PC-3 (cell line): Measurements from ENCODE around the gene PDLIM5. TPM values are rescaled to one million over a fixed set of nuclear protein-coding genes. Genes with fewer than 3 reads are reported as not detected.

Experiments
- ATAC-seq: fragments of 200-7000 bp; cut with Tn5 transposase; 2 replicates; pipeline ENCODE4 v1.9.1; 2020; ENCODE audit warnings: mild to moderate bottlenecking, moderate library complexity
- BruUV-seq: library from RNA; stranded (reverse); fragments of 400-500 nt; replicated peaks from 2 replicates; lab custom pipeline; 2021; lab: Mats Ljungman, UMichigan
- CTCF ChIA-PET: fragments of 300-600 bp; sonication (Branson Sonifier 250); formaldehyde crosslinking; loops from one replicate; lab custom pipeline; 2022; ENCODE audit warnings: antibody characterized with exemption; lab: Charles Lee
- POLR2A ChIA-PET: fragments of 300-600 bp; sonication (Branson Sonifier 250); formaldehyde crosslinking; loops from one replicate; lab custom pipeline; 2022; ENCODE audit warnings: antibody characterized with exemption; ENCODE audit not compliant: unreplicated experiment; lab: Charles Lee
- DNase-seq: peaks from one replicate; pipeline ENCODE4 v3.0.0-alpha.2; 2015
- H2AFZ ChIP-seq: fragments of 300-600 bp; sonication (generic); 2 replicates; pipeline ENCODE4 v1.6.0; 2016; ENCODE audit warnings: antibody characterized with exemption, low read length
- H3F3A ChIP-seq: fragments of 300-600 bp; sonication (generic); one replicate; pipeline ENCODE4 v1.6.0; 2017; ENCODE audit warnings: antibody characterized with exemption, low read length, control low read depth, mild to moderate bottlenecking; ENCODE audit not compliant: unreplicated experiment
- H3K27ac ChIP-seq: fragments of 300-600 bp; sonication (generic); 2 replicates; pipeline ENCODE4 v1.5.1; 2016; ENCODE audit warnings: mild to moderate bottlenecking, low read length
- H3K27me3 ChIP-seq: fragments of 300-600 bp; sonication (generic); 2 replicates; pipeline ENCODE4 v1.6.1; 2016; ENCODE audit warnings: low read length, mixed read lengths
- H3K36me3 ChIP-seq: fragments of 300-600 bp; sonication (generic); 2 replicates; pipeline ENCODE4 v1.6.1; 2016; ENCODE audit warnings: low read depth, mixed run types, low read length, mixed read lengths
- H3K4me1 ChIP-seq: fragments of 300-600 bp; sonication (generic); 2 replicates; pipeline ENCODE4 v1.5.1; 2016; ENCODE audit warnings: low read length; ENCODE audit not compliant: insufficient read depth
- H3K4me2 ChIP-seq: fragments of 300-600 bp; sonication (generic); 2 replicates; pipeline ENCODE4 v1.6.0; 2016; ENCODE audit warnings: low read length
- H3K4me3 ChIP-seq: fragments of 300-600 bp; sonication (generic); 2 replicates; pipeline ENCODE4 v1.5.1; 2016; ENCODE audit warnings: mild to moderate bottlenecking, low read length, mixed read lengths
- H3K79me2 ChIP-seq: fragments of 300-600 bp; sonication (generic); 2 replicates; pipeline ENCODE4 v1.6.1; 2017; ENCODE audit warnings: low read length, mixed read lengths
- H3K9ac ChIP-seq: fragments of 300-600 bp; sonication (generic); 2 replicates; pipeline ENCODE4 v1.6.0; 2016; ENCODE audit warnings: mild to moderate bottlenecking, low read length
- H3K9me2 ChIP-seq: fragments of 300-600 bp; sonication (generic); replicated peaks from 2 replicates; pipeline ENCODE4 v1.6.1; 2016; ENCODE audit warnings: mixed run types, low read length, mixed read lengths
- H3K9me3 ChIP-seq: fragments of 300-600 bp; sonication (generic); 2 replicates; pipeline ENCODE4 v1.6.1; 2016; ENCODE audit warnings: low read length, mixed read lengths
- H4K20me1 ChIP-seq: fragments of 300-600 bp; sonication (generic); 2 replicates; pipeline ENCODE4 v1.6.1; 2016; ENCODE audit warnings: low read length, mixed read lengths
- EZH2 ChIP-seq: fragments of 300-600 bp; sonication (generic); IDR thresholded peaks from one replicate; pipeline ENCODE4 v1.6.1; 2017; ENCODE audit warnings: antibody characterized with exemption, mild to moderate bottlenecking, low read length; ENCODE audit not compliant: unreplicated experiment
- EZH2phosphoT487 ChIP-seq: fragments of 300-600 bp; sonication (generic); IDR thresholded peaks from 2 replicates; pipeline ENCODE4 v1.6.1; 2018; ENCODE audit warnings: mild to moderate bottlenecking, antibody characterized with exemption, low read length, borderline replicate concordance
- intact Hi-C: fragments of 100-400 bp; cut with micrococcal nuclease; formaldehyde crosslinking; loops from 2 replicates; pipeline ENCODE4 v1.9.0; 2023
- total RNA-seq: library from RNA; depleted of rRNA; stranded (reverse); fragments of >200 nt; gene quantifications from 2 replicates; pipeline ENCODE4 v1.2.3, GENCODE V29; 2014
- TF ChIP-seq, protein P1 (sequence below): fragments of 300-600 bp; sonication (generic); conservative IDR thresholded peaks from 2 replicates; pipeline ENCODE4 v1.5.1; 2017; ENCODE audit warnings: antibody characterized with exemption, low read depth, mild to moderate bottlenecking, low read length

The PDLIM5 gene
- total RNA-seq, 1 experiment from 2014 or later: 57.8 TPM

DNA sequence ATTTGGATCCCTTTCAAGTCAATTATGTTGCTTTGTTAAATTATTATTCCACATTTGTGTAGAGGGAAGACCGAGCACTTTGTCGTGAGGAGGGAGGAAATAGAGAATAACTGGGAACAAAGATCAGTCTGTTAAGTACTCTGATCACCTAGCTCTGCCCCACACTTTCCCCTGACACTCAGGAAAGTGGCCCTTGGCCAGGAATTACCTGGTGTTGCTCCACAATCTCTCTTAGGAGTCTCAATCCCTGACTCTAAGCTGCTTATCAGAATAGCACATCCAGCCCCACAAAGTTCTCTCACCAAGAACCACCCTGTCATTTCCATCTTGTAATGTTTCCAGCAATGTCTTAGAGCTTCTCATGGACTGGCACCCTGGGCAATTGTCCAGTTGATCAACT is 222.2 kb downstream of the PDLIM5 start:
- Histone ChIP-seq H2AFZ (no peak overlapping the region), H3K4me3 (no peak overlapping the region), H3K27me3 (no peaks in the 10 kb centered on the region), H4K20me1 (no peaks in the 10 kb centered on the region), H3K9me2 (no peaks in the 10 kb centered on the region), H3K27ac (no peak overlapping the region), H3K9me3 (no peaks in the 10 kb centered on the region), H3K9ac (no peak overlapping the region), H3K79me2 (no peaks in the 10 kb centered on the region), H3F3A (no peaks in the 10 kb centered on the region), H3K4me2 (no peak overlapping the region), H3K36me3 (no peaks in the 10 kb centered on the region), H3K4me1 (peaks cover 16% of the 10 kb centered on the region)
- CTCF ChIA-PET: no interaction called here
- POLR2A ChIA-PET: no interaction called here
- intact Hi-C loops: no loop called here
- TF ChIP-seq EZH2phosphoT487: no peak
- TF ChIP-seq EZH2: no peak
- TF ChIP-seq, protein P1, sequence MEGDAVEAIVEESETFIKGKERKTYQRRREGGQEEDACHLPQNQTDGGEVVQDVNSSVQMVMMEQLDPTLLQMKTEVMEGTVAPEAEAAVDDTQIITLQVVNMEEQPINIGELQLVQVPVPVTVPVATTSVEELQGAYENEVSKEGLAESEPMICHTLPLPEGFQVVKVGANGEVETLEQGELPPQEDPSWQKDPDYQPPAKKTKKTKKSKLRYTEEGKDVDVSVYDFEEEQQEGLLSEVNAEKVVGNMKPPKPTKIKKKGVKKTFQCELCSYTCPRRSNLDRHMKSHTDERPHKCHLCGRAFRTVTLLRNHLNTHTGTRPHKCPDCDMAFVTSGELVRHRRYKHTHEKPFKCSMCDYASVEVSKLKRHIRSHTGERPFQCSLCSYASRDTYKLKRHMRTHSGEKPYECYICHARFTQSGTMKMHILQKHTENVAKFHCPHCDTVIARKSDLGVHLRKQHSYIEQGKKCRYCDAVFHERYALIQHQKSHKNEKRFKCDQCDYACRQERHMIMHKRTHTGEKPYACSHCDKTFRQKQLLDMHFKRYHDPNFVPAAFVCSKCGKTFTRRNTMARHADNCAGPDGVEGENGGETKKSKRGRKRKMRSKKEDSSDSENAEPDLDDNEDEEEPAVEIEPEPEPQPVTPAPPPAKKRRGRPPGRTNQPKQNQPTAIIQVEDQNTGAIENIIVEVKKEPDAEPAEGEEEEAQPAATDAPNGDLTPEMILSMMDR: no peak
- DNase-seq (no peak), ATAC-seq (no peak)
- BruUV-seq: no TSS peak

DNA sequence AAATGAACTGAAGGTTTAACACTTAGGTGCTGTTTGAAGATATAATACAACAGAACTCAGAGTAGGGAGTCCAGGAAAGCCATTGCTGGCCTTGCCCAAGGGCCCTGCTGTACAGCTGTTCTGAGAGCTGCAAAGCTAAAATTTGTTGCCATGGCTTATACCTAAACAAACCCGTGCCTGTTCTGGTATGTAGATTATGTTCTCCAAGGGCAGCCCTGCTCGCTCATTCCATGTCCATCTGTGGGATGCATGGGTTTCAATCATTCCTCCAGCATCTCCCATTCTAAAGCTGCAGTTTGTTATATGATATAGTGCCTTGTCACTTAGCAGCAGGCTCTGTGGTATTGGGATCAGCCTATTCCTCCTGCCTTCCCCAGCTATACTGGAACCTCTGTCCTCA is 225.2 kb downstream of the PDLIM5 start:
- DNase-seq (no peak), ATAC-seq (no peak)
- Histone ChIP-seq H3K79me2 (no peaks in the 10 kb centered on the region), H3K4me2 (no peak overlapping the region), H3K27me3 (no peaks in the 10 kb centered on the region), H3K36me3 (no peaks in the 10 kb centered on the region), H4K20me1 (no peaks in the 10 kb centered on the region), H3F3A (no peaks in the 10 kb centered on the region), H3K4me3 (no peak overlapping the region), H3K4me1 (0 out of 2 replicates have a peak, but pooled peaks cover 5% of the 10 kb centered on the region), H2AFZ (no peak overlapping the region), H3K9me3 (no peaks in the 10 kb centered on the region), H3K9me2 (no peaks in the 10 kb centered on the region), H3K9ac (no peak overlapping the region), H3K27ac (no peak overlapping the region)
- ChIA-PET POLR2A (no interaction called here), CTCF (no interaction called here)
- intact Hi-C loops: no loop called here
- TF ChIP-seq EZH2phosphoT487 (no peak), EZH2 (no peak)
- TF ChIP-seq, protein P1: no peak
- BruUV-seq: no TSS peak

DNA sequence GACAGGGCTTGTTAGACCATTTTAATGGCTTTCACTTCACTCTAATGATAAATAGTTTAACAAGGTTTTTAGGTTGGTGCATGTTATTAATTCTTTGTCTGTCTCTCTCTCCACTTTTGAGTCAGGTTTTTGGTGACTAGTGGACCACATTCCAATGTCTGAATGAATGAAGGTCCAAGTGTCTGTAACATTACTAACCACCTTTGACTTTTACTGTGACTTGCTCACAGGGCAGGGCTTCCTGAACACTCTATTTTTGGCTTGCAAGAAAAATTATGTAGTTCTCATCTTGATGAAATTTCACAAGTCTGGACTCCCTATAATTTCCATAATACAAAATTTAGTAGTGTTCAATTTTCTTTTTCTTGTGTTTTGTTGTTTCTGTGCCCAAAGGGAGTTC is 227.2 kb downstream of the PDLIM5 start:
- 0 out of 2 replicates have a peak, but pooled peaks cover 5% of the 10 kb centered on the region for H3K4me1 ChIP-seq
- no peak overlapping the region for H3K9ac ChIP-seq
- H2AFZ ChIP-seq: no peak overlapping the region
- H3K9me2 ChIP-seq: no peaks in the 10 kb centered on the region
- no peaks in the 10 kb centered on the region for H3F3A ChIP-seq
- DNase-seq (peak; percentile 46), ATAC-seq (peak; percentile 48)
- ChIA-PET POLR2A (no interaction called here), CTCF (no interaction called here)
- no peaks in the 10 kb centered on the region for H3K36me3 ChIP-seq
- intact Hi-C loops: no loop called here
- H3K27ac ChIP-seq: 0 out of 2 replicates have a peak overlapping the region, but pooled peaks have one; percentile 2
- TF ChIP-seq EZH2: no peak
- TF ChIP-seq EZH2phosphoT487: no peak
- TF ChIP-seq, protein P1: no peak
- BruUV-seq: no TSS peak
- H3K79me2 ChIP-seq: no peaks in the 10 kb centered on the region
- no peak overlapping the region for H3K4me3 ChIP-seq
- H3K27me3 ChIP-seq: no peaks in the 10 kb centered on the region
- no peaks in the 10 kb centered on the region for H4K20me1 ChIP-seq
- H3K4me2 ChIP-seq: no peak overlapping the region
- no peaks in the 10 kb centered on the region for H3K9me3 ChIP-seq
